ENCODE results near the gene CHST9. TPM values are rescaled to one million over a fixed set of nuclear protein-coding genes. Genes with fewer than 3 reads are reported as not detected.

CHST9 gene
- total and polyA plus RNA-seq, 9 of the 15 experiments (the other 6 are each of a cell fraction or from before 2014, with no cell fraction given), result not detected

- TF ChIP-seq, protein P1, sequence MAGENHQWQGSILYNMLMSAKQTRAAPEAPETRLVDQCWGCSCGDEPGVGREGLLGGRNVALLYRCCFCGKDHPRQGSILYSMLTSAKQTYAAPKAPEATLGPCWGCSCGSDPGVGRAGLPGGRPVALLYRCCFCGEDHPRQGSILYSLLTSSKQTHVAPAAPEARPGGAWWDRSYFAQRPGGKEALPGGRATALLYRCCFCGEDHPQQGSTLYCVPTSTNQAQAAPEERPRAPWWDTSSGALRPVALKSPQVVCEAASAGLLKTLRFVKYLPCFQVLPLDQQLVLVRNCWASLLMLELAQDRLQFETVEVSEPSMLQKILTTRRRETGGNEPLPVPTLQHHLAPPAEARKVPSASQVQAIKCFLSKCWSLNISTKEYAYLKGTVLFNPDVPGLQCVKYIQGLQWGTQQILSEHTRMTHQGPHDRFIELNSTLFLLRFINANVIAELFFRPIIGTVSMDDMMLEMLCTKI (IDR thresholded peaks at IDR 0.05; ENCODE audit: partially characterized antibody), result no peak
- no peak for TF ChIP-seq FOXJ2 (tag; IDR thresholded peaks at IDR 0.05)
- no peak for TF ChIP-seq MAFF (IDR thresholded peaks at IDR 0.05; ENCODE audit: low read length)
- no peak for TF ChIP-seq RFX5 (IDR thresholded peaks at IDR 0.05; ENCODE audit: low read depth, low read length)
- no peak for TF ChIP-seq ARID4B (CRISPR knock-in tag; IDR thresholded peaks at IDR 0.05)
- TF ChIP-seq, protein P2, sequence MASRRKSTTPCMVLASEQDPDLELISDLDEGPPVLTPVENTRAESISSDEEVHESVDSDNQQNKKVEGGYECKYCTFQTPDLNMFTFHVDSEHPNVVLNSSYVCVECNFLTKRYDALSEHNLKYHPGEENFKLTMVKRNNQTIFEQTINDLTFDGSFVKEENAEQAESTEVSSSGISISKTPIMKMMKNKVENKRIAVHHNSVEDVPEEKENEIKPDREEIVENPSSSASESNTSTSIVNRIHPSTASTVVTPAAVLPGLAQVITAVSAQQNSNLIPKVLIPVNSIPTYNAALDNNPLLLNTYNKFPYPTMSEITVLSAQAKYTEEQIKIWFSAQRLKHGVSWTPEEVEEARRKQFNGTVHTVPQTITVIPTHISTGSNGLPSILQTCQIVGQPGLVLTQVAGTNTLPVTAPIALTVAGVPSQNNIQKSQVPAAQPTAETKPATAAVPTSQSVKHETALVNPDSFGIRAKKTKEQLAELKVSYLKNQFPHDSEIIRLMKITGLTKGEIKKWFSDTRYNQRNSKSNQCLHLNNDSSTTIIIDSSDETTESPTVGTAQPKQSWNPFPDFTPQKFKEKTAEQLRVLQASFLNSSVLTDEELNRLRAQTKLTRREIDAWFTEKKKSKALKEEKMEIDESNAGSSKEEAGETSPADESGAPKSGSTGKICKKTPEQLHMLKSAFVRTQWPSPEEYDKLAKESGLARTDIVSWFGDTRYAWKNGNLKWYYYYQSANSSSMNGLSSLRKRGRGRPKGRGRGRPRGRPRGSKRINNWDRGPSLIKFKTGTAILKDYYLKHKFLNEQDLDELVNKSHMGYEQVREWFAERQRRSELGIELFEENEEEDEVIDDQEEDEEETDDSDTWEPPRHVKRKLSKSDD (conservative IDR thresholded peaks at IDR 0.05; ENCODE audit: low read length), result no peak
- no peak for TF ChIP-seq ZNF263 (CRISPR knock-in tag; IDR thresholded peaks at IDR 0.05; ENCODE audit: borderline replicate concordance)
- TF ChIP-seq ZNF75A (CRISPR knock-in tag; IDR thresholded peaks at IDR 0.05), result no peak
Measured at GRCh38 chr18:26981360-26982082, 203.6 kb downstream of the CHST9 start (continued).
